Heart right ventricle (tissue), 16 donors: Measurements from ENCODE around the gene PTBP3. TPM values are rescaled to one million over a fixed set of nuclear protein-coding genes. Genes with fewer than 3 reads are reported as not detected.

Source experiments
- ATAC-seq, 8 donors: fragments of 200-7000 bp; cut with Tn5 transposase; one replicate each; pipeline ENCODE4 v1.9.1; 2020; ENCODE audit warnings: mild to moderate bottlenecking in 8 of 8, moderate library complexity in 8 of 8, moderate number of reproducible peaks in 1 of 8
- DNase-seq, 2 donors: peaks; one replicate each; pipeline ENCODE4 v3.0.0-alpha.2; 2020
- H3K27ac ChIP-seq, 10 donors: fragments of 200-600 bp; sonication (generic) in 2 of 10; one replicate each; pipeline versions ENCODE4 v1.5.0 to v1.8.0; 2020 to 2022; ENCODE audit warnings: mild to moderate bottlenecking in 3 of 10
- H3K27me3 ChIP-seq, 7 donors: fragments of 200-600 bp; one replicate each; pipeline ENCODE4 v1.8.0; 2021 to 2022; ENCODE audit warnings: mild to moderate bottlenecking in 2 of 7
- H3K36me3 ChIP-seq, 9 donors: fragments of 200-600 bp; sonication (generic) in 1 of 9; one replicate each; pipeline versions ENCODE4 v1.5.0 to v1.8.0; 2020 to 2022; ENCODE audit warnings: mild to moderate bottlenecking in 2 of 9
- H3K4me1 ChIP-seq, 9 donors: fragments of 200-600 bp; sonication (generic) in 1 of 9; one replicate each; pipeline versions ENCODE4 v1.5.0 to v1.8.0; 2020 to 2022; ENCODE audit warnings: mild to moderate bottlenecking in 4 of 9
- H3K4me3 ChIP-seq, 10 donors: fragments of 200-600 bp; sonication (generic) in 2 of 10; one replicate each; pipeline versions ENCODE4 v1.5.0 to v1.8.0; 2020 to 2022; ENCODE audit warnings: mild to moderate bottlenecking in 7 of 10, moderate library complexity in 2 of 10
- H3K9me3 ChIP-seq, 11 donors: fragments of 200-600 bp in 10 of 11; sonication (generic) in 2 of 11; one replicate each; pipeline versions ENCODE4 v1.5.0 to v1.8.0; 2013 to 2022; ENCODE audit warnings: mild to moderate bottlenecking in 2 of 11, control low read depth in 1 of 11, moderate library complexity in 1 of 11
- WGBS, 2 donors: extraction: QIAGEN DNeasy Blood & Tissue Kit; methylation state at CpG; one replicate each; pipeline ENCODE4 v1.1.7; 2013; ENCODE audit warnings: inconsistent platforms in 1 of 2; 5-methylcytosine and 5-hydroxymethylcytosine counted together
- intact Hi-C, 10 donors: fragments of 100-400 bp; cut with DNase I; formaldehyde crosslinking; loops; one replicate each; pipeline versions ENCODE4 v1.11.1 to v1.14.2; 2022
- polyA plus RNA-seq, 2 donors: library from polyadenylated mRNA; stranded (reverse); fragments of 200-250 nt; gene quantifications; one replicate each; pipeline ENCODE4 v1.2.3, GENCODE V29; 2013
- total RNA-seq, 10 donors: library from RNA; stranded (reverse); fragmentation: NEBNext Ultra II Directional in 3 of 10; extraction: Animal tissue kit (Norgen Biotek cat#: 25700) in 3 of 10; gene quantifications; one replicate each; pipeline versions ENCODE4 v1.2.1 to v1.2.4, GENCODE V29; 2021 to 2023
- TF ChIP-seq, protein P1 (sequence below), 9 donors: fragments of 200-600 bp; sonication (generic) in 2 of 9; IDR thresholded peaks; one replicate each; pipeline versions ENCODE4 v1.5.0 to v1.8.0; 2021 to 2022; ENCODE audit warnings: antibody characterized with exemption in 9 of 9, mild to moderate bottlenecking in 5 of 9, moderate library complexity in 1 of 9
- donor health status: Arrhythmogenic right ventricular cardiomyopathy.
- donor health status: ischemic (EF 13 %, LVEDD 7.1; RV severe dilation, severe dysfunction).
- donor health status: healthy with polysubstance abuse.
- donor health status: DM: no; HTN: yes; CAD: no.
- donor health status: DM: no; HTN: no; CAD: no.
- donor health status: ischemic (EF 25% LVEDD 6.9; RV normal size, moderate dysfunction).
- donor health status: ischemic (EF 25% LVEDD 5.7; RV mildly dilated, moderate dysfunction).
- donor health status: healthy.
- donor health status: DM: yes; HTN: yes; CAD: no.
- donor health status: Ischemic cardiomyopathy.
- donor health status: ischemic (EF 35%, LVEDD 5.7; RV mildly dilated, moderate dysfunction).
- donor health status: nonischemic (EF 11% LVEDD 7.7; RV severe dilation, severe dysfunction).
- donor health status: DM: yes; HTN: yes; CAD: no.
- donor health status: PGD.
- donor health status: ischemic (EF 29% LVEDD 5.4; RV normal size, mild dysfunction).
- donor health status: nonischemic (EF 23%, LVEDD 6.1; RV moderate dilation, normal function).

Gene PTBP3
- total and polyA plus RNA-seq, 12 donors, result 3.7 to 35.5 (median 15.7) TPM

DNA sequence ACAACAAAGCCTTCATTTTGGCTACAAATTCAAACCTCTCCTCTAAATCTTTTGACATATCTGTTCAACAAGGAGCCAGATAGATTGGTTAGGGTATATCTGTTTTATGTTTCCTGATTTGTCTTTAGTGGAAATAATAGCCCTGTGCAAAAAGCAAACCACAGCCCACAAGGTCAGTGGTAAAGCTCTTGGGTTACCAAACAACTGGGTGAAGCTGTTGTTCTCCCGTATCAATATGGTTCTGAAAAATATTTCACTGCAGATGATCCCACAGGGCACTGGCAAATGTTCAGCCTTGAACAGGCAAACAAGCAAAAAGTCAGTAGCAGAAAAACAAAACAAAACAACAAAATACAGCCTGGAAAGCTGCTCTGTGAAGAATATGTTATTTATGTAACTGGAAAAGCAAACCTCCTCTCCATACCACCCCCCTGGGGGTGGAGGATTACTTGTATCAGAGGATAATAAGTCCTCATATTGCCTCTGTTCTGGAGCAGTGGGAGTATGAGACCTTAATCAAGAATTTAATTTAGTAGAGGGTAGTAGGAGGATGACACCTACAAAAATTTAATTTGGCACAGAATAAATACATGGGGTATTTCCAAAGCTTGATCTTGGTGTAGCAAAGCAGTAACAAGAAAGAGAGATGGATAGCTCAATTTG lies 20.8 kb upstream of the PTBP3 start:
- no peaks in the 10 kb centered on the region for H3K36me3 ChIP-seq
- H3K9me3 ChIP-seq, result no peaks in the 10 kb centered on the region
- no peak for DNase-seq
- WGBS, 2 donors, result 80 to 94% methylated on average over 1 of the region's 1 CpG
- TF ChIP-seq, protein P1, sequence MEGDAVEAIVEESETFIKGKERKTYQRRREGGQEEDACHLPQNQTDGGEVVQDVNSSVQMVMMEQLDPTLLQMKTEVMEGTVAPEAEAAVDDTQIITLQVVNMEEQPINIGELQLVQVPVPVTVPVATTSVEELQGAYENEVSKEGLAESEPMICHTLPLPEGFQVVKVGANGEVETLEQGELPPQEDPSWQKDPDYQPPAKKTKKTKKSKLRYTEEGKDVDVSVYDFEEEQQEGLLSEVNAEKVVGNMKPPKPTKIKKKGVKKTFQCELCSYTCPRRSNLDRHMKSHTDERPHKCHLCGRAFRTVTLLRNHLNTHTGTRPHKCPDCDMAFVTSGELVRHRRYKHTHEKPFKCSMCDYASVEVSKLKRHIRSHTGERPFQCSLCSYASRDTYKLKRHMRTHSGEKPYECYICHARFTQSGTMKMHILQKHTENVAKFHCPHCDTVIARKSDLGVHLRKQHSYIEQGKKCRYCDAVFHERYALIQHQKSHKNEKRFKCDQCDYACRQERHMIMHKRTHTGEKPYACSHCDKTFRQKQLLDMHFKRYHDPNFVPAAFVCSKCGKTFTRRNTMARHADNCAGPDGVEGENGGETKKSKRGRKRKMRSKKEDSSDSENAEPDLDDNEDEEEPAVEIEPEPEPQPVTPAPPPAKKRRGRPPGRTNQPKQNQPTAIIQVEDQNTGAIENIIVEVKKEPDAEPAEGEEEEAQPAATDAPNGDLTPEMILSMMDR (IDR thresholded peaks at IDR 0.05), result no peak
- no peak for ATAC-seq
- no peak overlapping the region for H3K4me3 ChIP-seq
- H3K4me1 ChIP-seq, result peaks cover 0 to 8% (median 0%) of the 10 kb centered on the region in 9 donors
- no peak overlapping the region for H3K27ac ChIP-seq
- intact Hi-C loops, result no loop called here
- H3K27me3 ChIP-seq, result no peaks in the 10 kb centered on the region

DNA sequence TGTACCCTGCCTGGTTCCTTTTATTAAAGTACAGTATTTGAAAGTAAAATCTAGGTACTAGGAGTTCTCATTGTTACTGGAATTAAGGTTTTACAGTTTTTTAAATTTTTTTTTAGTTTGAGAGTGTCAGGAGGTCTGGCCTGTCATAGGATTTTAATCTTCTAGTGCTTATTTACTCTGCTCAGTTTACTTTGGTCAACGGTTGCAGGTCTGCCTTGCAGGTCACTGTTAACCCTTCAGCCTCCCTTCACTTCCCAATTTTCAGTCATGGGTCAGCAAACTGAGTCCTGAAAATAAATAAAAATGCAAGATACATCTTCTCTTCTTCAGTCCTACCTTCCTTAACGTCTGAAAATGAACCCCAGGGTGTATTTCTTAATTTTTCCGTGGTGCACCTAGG lies 18.8 kb upstream of the PTBP3 start:
- peaks cover 0 to 20% (median 3%) of the 10 kb centered on the region in 9 donors for H3K4me1 ChIP-seq
- no peak for ATAC-seq

DNA sequence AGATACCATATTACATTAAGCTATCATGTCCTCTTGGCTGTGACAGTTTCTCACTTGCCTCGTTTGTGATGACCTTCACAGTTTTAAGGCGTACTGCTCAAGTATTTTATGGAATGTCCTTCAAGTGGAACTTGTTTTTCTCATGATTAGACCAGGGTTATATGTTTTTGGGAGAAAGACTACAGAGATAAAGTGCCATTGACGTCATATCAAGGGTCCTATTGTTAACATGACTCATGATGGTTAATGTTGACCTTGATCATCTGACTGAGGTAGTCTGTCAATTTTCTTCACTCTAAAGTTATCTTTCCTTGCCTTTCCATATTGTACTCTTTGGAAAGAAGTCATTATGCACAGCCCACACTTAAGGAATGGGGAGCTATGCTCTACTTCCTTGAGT lies 17.8 kb upstream of the PTBP3 start:
- 62 to 68% methylated on average over 3 of the region's 3 CpGs for WGBS, 2 donors
- ATAC-seq, result no peak
- peaks cover 0 to 20% (median 3%) of the 10 kb centered on the region in 9 donors for H3K4me1 ChIP-seq
- H3K4me3 ChIP-seq, result no peak overlapping the region
- no peak overlapping the region for H3K27ac ChIP-seq
- no peaks in the 10 kb centered on the region for H3K9me3 ChIP-seq
- no peak for DNase-seq
- intact Hi-C loops, result no loop called here
- no peaks in the 10 kb centered on the region for H3K27me3 ChIP-seq
- TF ChIP-seq, protein P1 (IDR thresholded peaks at IDR 0.05), result no peak
- H3K36me3 ChIP-seq, result no peaks in the 10 kb centered on the region

More for the DNA sequence above, 18.8 kb upstream of the PTBP3 start:
- DNase-seq, result no peak
- no peak overlapping the region for H3K27ac ChIP-seq
- H3K4me3 ChIP-seq, result no peak overlapping the region
- H3K27me3 ChIP-seq, result no peaks in the 10 kb centered on the region
- TF ChIP-seq, protein P1 (IDR thresholded peaks at IDR 0.05), result no peak
- H3K36me3 ChIP-seq, result no peaks in the 10 kb centered on the region
- no peaks in the 10 kb centered on the region for H3K9me3 ChIP-seq
- intact Hi-C loops, result no loop called here
- WGBS, 2 donors, result 67 to 72% methylated on average over 3 of the region's 3 CpGs

DNA sequence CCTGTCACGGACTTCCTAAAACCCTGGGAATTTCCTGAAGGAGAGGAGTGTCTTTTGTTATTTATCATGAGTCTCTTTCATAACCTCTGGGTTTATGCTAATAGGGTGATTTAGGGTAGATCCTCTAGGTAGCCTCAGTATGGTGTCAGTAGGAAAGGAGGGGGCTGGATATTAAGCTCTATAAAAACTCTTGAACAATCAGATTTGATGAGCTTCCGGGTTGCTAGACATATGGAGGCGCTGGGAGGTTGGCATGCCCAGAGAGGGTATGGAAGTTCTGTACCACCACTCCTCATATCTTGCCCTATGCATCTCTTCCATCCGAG lies 15.6 kb upstream of the PTBP3 start:
- ATAC-seq, result peak in 3 of 8 donors; percentile 17 to 35 (median 17)

More for the DNA sequence above, 15.6 kb upstream of the PTBP3 start:
- WGBS, 2 donors, result 65% methylated on average over 4 of the region's 4 CpGs
- Histone ChIP-seq H3K4me1 (peaks cover 0 to 13% (median 3%) of the 10 kb centered on the region in 9 donors), H3K27ac (peak overlapping the region in 1 of 10 donors; percentile 65), H3K36me3 (no peaks in the 10 kb centered on the region), H3K27me3 (no peaks in the 10 kb centered on the region), H3K9me3 (peaks cover 0 to 8% (median 0%) of the 10 kb centered on the region in 11 donors), H3K4me3 (peak overlapping the region in 8 of 10 donors; percentile 35 to 61 (median 52))
- intact Hi-C loops, result no loop called here
- DNase-seq, result no peak
- TF ChIP-seq, protein P1 (IDR thresholded peaks at IDR 0.05), result no peak
